Measurements from ENCODE around the gene LIM2.
A peak's percentile ranks its signal among the peaks of the same experiment; 100 is the strongest.

LIM2 gene

GRCh38 chr19:51394050-51394836 lies 6.5 kb upstream of the LIM2 start:
- DNase-seq: peak; percentile 97

GRCh38 chr19:51392701-51393100 lies 4.9 kb upstream of the LIM2 start:
- DNase-seq: no peak

- DNase-seq: no peak
Observed at GRCh38 chr19:51391073-51391611, 3.4 kb upstream of the LIM2 start.

GRCh38 chr19:51389143-51389542 lies 1.4 kb upstream of the LIM2 start:
- no peak for DNase-seq

- no peak for DNase-seq
Observed at GRCh38 chr19:51386882-51387520, 773 bp downstream of the LIM2 start.

- DNase-seq: no peak
Observed at GRCh38 chr19:51382004-51382403, 5.8 kb downstream of the LIM2 start.

- no peak for DNase-seq
Observed at GRCh38 chr19:51380379-51380778, 7.4 kb downstream of the LIM2 start.

GRCh38 chr19:51377422-51377821 lies 10.4 kb downstream of the LIM2 start:
- DNase-seq: no peak

- DNase-seq: no peak
Observed at GRCh38 chr19:51375504-51376221, 12.1 kb downstream of the LIM2 start.

- DNase-seq: no peak
Observed at GRCh38 chr19:51372649-51373504, 14.9 kb downstream of the LIM2 start, which contains the start of gene NKG7. Gene NKG7, minus strand, starts transcription at chr19:51372654. Its CDS starts 119 bp downstream, at chr19:51372535.

- no peak for DNase-seq
Observed at GRCh38 chr19:51372021-51372648, 15.6 kb downstream of the LIM2 start.

GRCh38 chr19:51371186-51371690 lies 16.5 kb downstream of the LIM2 start:
- DNase-seq: no peak

GRCh38 chr19:51370230-51370629 lies 17.5 kb downstream of the LIM2 start:
- DNase-seq: no peak

GRCh38 chr19:51368366-51369282 lies 19.1 kb downstream of the LIM2 start, which contains the start of gene CLDND2:
Gene CLDND2, minus strand, starts transcription at chr19:51369003. Its CDS starts 426 bp downstream, at chr19:51368577.
- DNase-seq: no peak

- DNase-seq: peak; percentile 100
Observed at GRCh38 chr19:51367565-51368365, 20.0 kb downstream of the LIM2 start.

GRCh38 chr19:51367255-51367564 lies 20.6 kb downstream of the LIM2 start:
- DNase-seq: no peak

- DNase-seq: peak; percentile 99
Observed at GRCh38 chr19:51366389-51367254, 21.2 kb downstream of the LIM2 start.

GRCh38 chr19:51365965-51366388 lies 21.8 kb downstream of the LIM2 start, which contains the start of gene ETFB:
Gene ETFB, minus strand, starts transcription at chr19:51366388. Its CDS starts 62 bp downstream, at chr19:51366326.
- DNase-seq: no peak

Measured in right hindlimb (tissue), 1 donor.